Small intestine (tissue), 7 donors: Measurements from ENCODE around the gene KIRREL3. TPM values are rescaled to one million over a fixed set of nuclear protein-coding genes. Genes with fewer than 3 reads are reported as not detected.

ENCODE experiments used
- DNase-seq, 2 donors: peaks; one replicate each; pipeline versions ENCODE4 v3.0.0 to v3.0.0-alpha.2; 2013
- FAIRE-seq: peaks from 2 replicates; lab custom pipeline; 2012; peaks lifted over from hg19 to GRCh38; lab: Jason Lieb, UNC
- H3K27ac ChIP-seq, 3 donors: one replicate each; pipeline ENCODE4 v1.5.1; 2013; ENCODE audit warnings: low read length in 2 of 3, mild to moderate bottlenecking in 2 of 3, control low read depth in 1 of 3, inconsistent platforms in 1 of 3, low read depth in 1 of 3, moderate library complexity in 1 of 3
- H3K27me3 ChIP-seq, 3 donors: one replicate each; pipeline ENCODE4 v1.6.1; 2013; ENCODE audit warnings: low read length in 3 of 3, inconsistent platforms in 1 of 3; ENCODE audit not compliant: control insufficient read depth in 3 of 3, insufficient read depth in 3 of 3
- H3K36me3 ChIP-seq, 3 donors: one replicate each; pipeline ENCODE4 v1.6.1; 2013; ENCODE audit warnings: low read length in 3 of 3, inconsistent platforms in 1 of 3, low read depth in 1 of 3, mild to moderate bottlenecking in 1 of 3, moderate library complexity in 1 of 3; ENCODE audit not compliant: control insufficient read depth in 3 of 3, insufficient read depth in 2 of 3
- H3K4me1 ChIP-seq, 3 donors: one replicate each; pipeline ENCODE4 v1.6.1; 2013; ENCODE audit warnings: low read length in 2 of 3, inconsistent platforms in 1 of 3, low read depth in 1 of 3, mild to moderate bottlenecking in 1 of 3, moderate library complexity in 1 of 3; ENCODE audit not compliant: control insufficient read depth in 3 of 3, insufficient read depth in 2 of 3
- H3K4me3 ChIP-seq, 3 donors: one replicate each; pipeline ENCODE4 v1.5.1; 2013; ENCODE audit warnings: low read length in 3 of 3, control low read depth in 1 of 3, inconsistent platforms in 1 of 3, low read depth in 1 of 3, mild to moderate bottlenecking in 1 of 3, moderate library complexity in 1 of 3
- H3K9me3 ChIP-seq, 2 donors: one replicate each; pipeline ENCODE4 v1.6.1; 2013; ENCODE audit warnings: low read depth in 1 of 2, low read length in 1 of 2; ENCODE audit not compliant: control insufficient read depth in 2 of 2, insufficient read depth in 1 of 2
- WGBS, 3 donors: extraction: QIAGEN DNeasy Blood & Tissue Kit; methylation state at CpG; one replicate each; pipeline ENCODE4 v1.1.7; 2013; 5-methylcytosine and 5-hydroxymethylcytosine counted together
- polyA plus RNA-seq, 4 donors: library from polyadenylated mRNA; stranded (reverse) in 3 of 4; unstranded in 1 of 4; fragments of 200-250 nt in 3 of 4; fragments of 120-200 nt in 1 of 4; gene quantifications; one replicate each; pipeline versions ENCODE4 v1.2.1 to v1.2.3, GENCODE V29; 2013
- donor health status: healthy with polysubstance abuse.
- donor health status: control.
- donor health status: control.
- donor health status: Bipolar disorder and iron deficiency.
- donor health status: healthy.

Gene KIRREL3
- polyA plus RNA-seq, 4 donors = 0.18 to 0.61 TPM; not detected in 2

DNA sequence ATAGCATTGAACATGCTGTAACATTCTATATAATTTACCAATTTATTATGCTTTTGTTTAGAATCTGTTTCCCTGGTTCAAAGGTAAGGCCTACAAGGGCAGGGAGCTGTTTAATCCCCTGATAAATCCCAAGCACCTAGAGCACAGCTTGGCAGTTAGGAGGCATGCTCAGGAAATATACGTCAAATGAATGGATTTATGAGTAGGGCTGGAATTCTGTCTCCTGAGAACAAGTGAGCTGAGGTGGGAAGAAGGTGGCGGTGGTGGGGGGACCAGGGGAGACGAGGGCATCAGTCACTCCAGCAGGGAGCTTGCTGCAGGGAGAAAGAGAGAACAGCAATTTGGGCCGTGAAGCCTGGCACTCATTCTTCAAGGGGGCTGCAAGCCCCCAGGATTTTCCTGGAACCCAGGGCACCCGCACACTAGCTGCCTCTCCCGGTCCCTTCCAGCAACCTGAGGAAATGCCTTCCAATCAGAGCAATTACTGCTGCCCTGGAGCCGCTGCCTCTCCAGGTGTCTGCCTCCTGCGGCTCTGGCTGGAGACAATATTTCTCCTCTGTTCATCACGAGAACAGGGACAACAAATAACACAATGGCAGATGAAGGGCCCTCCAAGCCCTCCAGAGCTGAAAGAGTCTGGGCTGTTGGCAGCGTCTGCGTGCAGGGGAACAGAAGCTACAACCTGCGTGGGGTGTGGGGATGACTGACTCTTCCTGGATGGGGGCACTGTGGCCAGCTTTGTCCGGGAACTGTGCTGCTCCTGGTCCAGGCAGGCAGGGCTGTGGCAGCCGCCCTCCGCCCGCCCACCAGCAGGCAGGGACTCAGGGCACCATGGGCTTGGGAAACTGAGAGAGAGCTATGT lies 411.7 kb downstream of the KIRREL3 start:
- WGBS, 3 donors = 57 to 71% (median 63%) methylated on average over 16 of the region's 16 CpGs

DNA sequence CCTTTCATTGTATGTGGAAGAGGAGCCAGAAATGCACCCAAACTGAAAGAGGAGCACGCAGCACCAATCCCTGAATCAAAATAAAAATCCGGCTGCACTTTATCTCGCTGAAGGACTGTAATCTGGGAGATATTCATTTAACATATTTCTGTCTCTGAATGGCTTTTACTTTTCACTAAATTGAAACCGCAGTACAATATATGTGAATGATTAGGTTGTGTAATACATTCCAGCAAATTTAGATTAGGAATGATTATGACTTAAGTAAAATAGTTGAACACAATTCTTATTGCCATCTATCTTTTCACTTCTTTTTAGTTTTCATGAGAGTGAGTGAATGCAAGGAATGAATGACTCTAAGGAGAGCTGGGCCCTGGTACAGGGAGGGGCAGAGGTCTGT lies 413.0 kb downstream of the KIRREL3 start:
- FAIRE-seq = no peak
- Histone ChIP-seq H3K4me3 (no peak overlapping the region), H3K27me3 (peaks cover 0 to 14% (median 0%) of the 10 kb centered on the region in 3 donors), H3K9me3 (no peaks in the 10 kb centered on the region), H3K36me3 (no peaks in the 10 kb centered on the region), H3K27ac (no peak overlapping the region), H3K4me1 (no peaks in the 10 kb centered on the region)
- DNase-seq = no peak
- 75 to 81% (median 80%) methylated on average over 4 of the region's 4 CpGs for WGBS, 3 donors

More for the DNA sequence above, 411.7 kb downstream of the KIRREL3 start:
- no peak for FAIRE-seq
- Histone ChIP-seq H3K27me3 (peaks cover 0 to 14% (median 0%) of the 10 kb centered on the region in 3 donors), H3K4me3 (no peak overlapping the region), H3K4me1 (no peaks in the 10 kb centered on the region), H3K27ac (no peak overlapping the region), H3K9me3 (no peaks in the 10 kb centered on the region), H3K36me3 (no peaks in the 10 kb centered on the region)
- no peak for DNase-seq

DNA sequence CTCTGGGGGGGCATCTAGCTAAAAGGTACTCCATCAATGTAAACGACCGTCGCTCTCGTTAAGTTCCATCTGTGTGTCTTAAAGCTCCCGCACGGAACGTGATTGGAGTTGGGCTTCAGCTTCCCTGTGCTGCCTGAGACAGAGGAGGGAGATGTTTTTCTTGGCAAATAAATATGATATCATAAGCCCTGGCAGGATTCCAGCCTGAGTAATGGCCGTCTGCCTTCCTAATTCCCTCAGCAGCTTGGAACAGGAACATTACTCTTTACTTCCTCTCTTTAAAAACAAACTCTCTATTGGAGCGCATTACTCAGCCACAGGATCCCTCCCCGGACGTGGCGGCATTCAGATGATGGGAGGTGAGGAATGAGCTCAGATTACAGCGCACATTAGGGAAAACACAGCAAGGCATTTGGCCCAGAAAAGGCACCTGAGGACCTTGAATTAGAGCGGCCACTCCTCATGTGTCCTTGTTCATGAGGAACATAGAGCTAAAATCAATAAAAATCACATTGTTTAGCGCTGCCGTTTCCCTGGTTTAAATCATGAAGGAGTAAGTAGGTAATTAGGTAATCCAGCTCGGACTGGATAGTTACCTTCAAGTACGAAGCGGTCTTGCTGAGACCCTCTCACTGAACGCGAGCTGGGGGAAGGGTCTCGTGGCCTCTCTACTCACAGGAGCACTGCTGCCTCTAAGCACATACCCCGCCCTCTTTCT lies 414.6 kb downstream of the KIRREL3 start:
- H3K4me3 ChIP-seq = no peak overlapping the region
- no peaks in the 10 kb centered on the region for H3K9me3 ChIP-seq
- no peaks in the 10 kb centered on the region for H3K4me1 ChIP-seq
- FAIRE-seq = no peak
- peak overlapping the region in 1 of 3 donors; percentile 44 for H3K27ac ChIP-seq
- peaks cover 0 to 14% (median 0%) of the 10 kb centered on the region in 3 donors for H3K27me3 ChIP-seq
- 9 to 21% (median 20%) methylated on average over 23 of the region's 23 CpGs for WGBS, 3 donors
- DNase-seq = peak; percentile 6 to 38
- H3K36me3 ChIP-seq = no peaks in the 10 kb centered on the region

DNA sequence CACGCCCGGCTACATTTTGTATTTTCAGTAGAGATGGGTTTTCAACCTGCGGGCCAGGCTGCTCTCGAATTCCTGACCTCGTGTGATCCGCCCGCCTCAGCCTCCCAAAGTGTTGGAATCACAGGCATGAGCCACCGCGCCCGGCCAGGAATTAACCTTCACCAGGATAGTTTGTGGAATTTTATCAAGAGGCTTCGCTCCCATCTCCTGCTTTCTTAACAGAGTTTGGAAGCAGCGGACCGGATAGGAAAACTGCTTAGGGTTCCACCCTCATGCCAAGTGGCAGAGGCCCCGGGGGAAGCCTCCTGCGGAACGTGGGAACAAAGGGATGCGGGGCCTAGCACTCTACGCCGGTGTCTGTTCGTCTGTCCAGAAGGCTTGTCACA lies 415.2 kb downstream of the KIRREL3 start:
- Histone ChIP-seq H3K36me3 (no peaks in the 10 kb centered on the region), H3K9me3 (no peaks in the 10 kb centered on the region), H3K27me3 (peaks cover 0 to 14% (median 0%) of the 10 kb centered on the region in 3 donors), H3K27ac (peak overlapping the region in 1 of 3 donors; percentile 44), H3K4me3 (no peak overlapping the region), H3K4me1 (no peaks in the 10 kb centered on the region)
- FAIRE-seq = no peak
- 69 to 77% (median 74%) methylated on average over 20 of the region's 20 CpGs for WGBS, 3 donors
- DNase-seq = no peak

DNA sequence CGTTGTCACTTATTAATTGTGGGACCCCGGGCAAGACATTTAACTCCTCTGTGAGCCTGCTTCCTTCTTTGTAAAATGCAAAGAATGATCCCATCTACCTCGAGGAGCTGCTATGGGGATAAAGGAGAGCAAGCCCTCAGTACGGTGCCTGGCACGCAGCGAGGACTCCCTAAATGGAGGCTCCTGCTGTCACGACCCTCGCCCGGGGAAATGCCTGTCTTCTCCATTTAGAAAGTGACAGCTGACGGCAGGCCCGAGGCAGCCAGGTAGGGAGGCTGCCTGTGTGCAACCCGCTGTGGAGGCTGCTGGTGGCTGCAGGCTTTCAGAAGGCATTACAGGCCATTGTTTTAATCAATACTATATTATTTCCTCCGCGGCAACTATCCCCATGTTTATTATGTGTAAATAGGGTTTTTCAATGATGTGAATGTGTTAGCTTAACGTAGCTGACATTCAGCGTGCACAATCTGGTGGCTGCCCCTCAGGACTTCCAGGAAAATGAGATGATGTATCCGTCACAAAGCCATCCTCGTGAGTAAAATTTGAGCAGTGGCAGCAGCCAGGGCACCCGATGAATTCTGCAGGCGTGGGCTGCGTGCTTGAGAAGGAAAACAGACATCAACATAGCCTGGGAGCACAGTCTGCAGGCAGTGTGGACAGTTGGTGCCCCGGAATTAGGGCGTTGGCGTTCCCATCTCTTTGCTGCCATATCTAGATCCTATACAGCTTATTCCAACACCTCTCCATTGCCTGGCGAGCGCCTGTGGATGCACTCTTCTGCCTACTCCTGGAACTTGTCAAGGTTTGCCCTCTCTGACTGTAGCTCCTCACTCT lies 416.8 kb downstream of the KIRREL3 start:
- Histone ChIP-seq H3K4me3 (no peak overlapping the region), H3K36me3 (no peaks in the 10 kb centered on the region), H3K4me1 (no peaks in the 10 kb centered on the region), H3K9me3 (no peaks in the 10 kb centered on the region), H3K27me3 (peaks cover 0 to 14% (median 0%) of the 10 kb centered on the region in 3 donors), H3K27ac (no peak overlapping the region)
- no peak for DNase-seq
- FAIRE-seq = no peak
- 77 to 83% (median 80%) methylated on average over 26 of the region's 26 CpGs for whole genome bisulfite sequencing, 3 donors

DNA sequence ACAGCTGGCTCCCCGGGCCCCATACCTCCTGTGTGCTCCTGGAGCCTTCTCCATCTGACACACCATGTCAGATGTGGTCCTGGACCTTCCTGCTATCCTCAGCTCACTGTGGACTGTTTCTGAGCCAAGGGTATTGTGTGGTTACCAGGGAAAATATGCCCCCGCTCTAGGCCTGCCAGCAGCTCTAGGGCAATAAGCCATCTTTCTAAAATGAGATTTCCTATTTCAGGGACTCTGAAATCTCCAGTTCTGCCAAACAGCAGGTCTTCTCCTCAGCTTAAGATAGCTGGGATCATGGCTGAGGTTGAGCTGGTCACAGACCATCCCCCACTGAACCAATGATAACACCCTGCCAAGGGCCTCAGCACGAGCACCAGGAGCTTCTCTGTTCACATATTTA lies 417.5 kb downstream of the KIRREL3 start:
- 66 to 69% (median 67%) methylated on average over 3 of the region's 3 CpGs for WGBS, 3 donors
- Histone ChIP-seq H3K27me3 (peaks cover 0 to 16% (median 0%) of the 10 kb centered on the region in 3 donors), H3K27ac (no peak overlapping the region), H3K4me3 (no peak overlapping the region), H3K9me3 (no peaks in the 10 kb centered on the region), H3K36me3 (no peaks in the 10 kb centered on the region), H3K4me1 (no peaks in the 10 kb centered on the region)
- no peak for DNase-seq
- FAIRE-seq = no peak

DNA sequence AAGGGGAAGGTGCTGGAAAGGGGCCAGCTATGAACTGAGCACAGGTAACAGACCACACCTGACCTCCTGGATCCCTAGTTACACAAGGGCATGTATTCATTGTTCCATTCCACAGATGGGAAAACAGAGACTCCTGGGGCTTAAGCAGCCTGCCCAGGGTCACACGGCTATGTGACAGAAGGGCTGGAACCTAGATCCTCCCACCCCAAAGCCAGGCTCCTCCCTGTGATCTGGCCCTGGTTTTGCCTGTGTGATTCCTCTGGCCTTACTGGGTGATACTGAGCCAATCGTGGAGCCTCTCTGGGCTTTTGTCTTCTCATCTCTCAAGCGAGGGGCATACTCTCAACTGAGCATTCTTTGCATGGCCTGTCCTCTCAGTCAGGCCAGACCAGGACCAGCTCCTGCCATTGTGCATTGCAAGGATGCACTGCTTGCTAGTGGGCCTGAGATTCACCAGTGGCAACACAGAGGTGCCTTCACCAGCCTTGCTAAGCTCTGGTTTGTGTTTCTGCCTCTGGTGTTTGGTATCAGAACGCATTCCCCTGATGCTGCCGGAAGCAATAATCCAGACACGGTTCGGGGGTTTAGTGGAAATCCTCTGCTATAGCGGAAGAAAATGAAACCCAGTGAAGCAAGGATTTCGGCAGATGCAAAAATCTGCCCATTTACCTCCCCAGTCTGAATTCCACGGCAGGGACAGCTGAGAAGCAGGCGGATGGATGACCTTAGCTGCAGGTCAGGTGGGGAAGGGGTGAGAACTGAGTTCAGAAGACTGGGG lies 418.5 kb downstream of the KIRREL3 start:
- Histone ChIP-seq H3K9me3 (no peaks in the 10 kb centered on the region), H3K27me3 (peaks cover 0 to 14% (median 0%) of the 10 kb centered on the region in 3 donors), H3K4me3 (no peak overlapping the region), H3K27ac (no peak overlapping the region), H3K36me3 (no peaks in the 10 kb centered on the region), H3K4me1 (no peaks in the 10 kb centered on the region)
- no peak for FAIRE-seq
- 70 to 75% (median 73%) methylated on average over 11 of the region's 11 CpGs for WGBS, 3 donors
- no peak for DNase-seq
